Nephron progenitor cell (in vitro differentiated cells): Measurements from ENCODE around the gene SPATA25.

Experiments
- DNase-seq: peaks from one replicate; pipeline ENCODE4 v3.0.0; 2021
- H3K27ac Mint-ChIP-seq: 2 replicates; pipeline ENCODE4 v1.8.0; 2021; ENCODE audit warnings: mild to moderate bottlenecking, moderate library complexity, mixed read lengths
- H3K27me3 Mint-ChIP-seq: 2 replicates; pipeline ENCODE4 v1.8.0; 2021; ENCODE audit warnings: mild to moderate bottlenecking, low read depth, mixed read lengths; ENCODE audit not compliant: poor library complexity
- H3K36me3 Mint-ChIP-seq: 2 replicates; pipeline ENCODE4 v1.8.0; 2021; ENCODE audit warnings: low read depth, mixed read lengths
- H3K4me1 Mint-ChIP-seq: 2 replicates; pipeline ENCODE4 v1.8.0; 2021; ENCODE audit warnings: mixed read lengths
- H3K4me3 Mint-ChIP-seq: 2 replicates; pipeline ENCODE4 v1.8.0; 2021; ENCODE audit warnings: mild to moderate bottlenecking, moderate library complexity, mixed read lengths
- H3K9me3 Mint-ChIP-seq: 2 replicates; pipeline ENCODE4 v1.8.0; 2021; ENCODE audit warnings: mild to moderate bottlenecking, moderate library complexity, mixed read lengths
- TF ChIP-seq, protein P1 (sequence below): fragments of 200-600 bp; sonication (generic); IDR thresholded peaks from 2 replicates; pipeline ENCODE4 v1.5.0; 2021; ENCODE audit warnings: antibody characterized with exemption

The SPATA25 gene

DNA sequence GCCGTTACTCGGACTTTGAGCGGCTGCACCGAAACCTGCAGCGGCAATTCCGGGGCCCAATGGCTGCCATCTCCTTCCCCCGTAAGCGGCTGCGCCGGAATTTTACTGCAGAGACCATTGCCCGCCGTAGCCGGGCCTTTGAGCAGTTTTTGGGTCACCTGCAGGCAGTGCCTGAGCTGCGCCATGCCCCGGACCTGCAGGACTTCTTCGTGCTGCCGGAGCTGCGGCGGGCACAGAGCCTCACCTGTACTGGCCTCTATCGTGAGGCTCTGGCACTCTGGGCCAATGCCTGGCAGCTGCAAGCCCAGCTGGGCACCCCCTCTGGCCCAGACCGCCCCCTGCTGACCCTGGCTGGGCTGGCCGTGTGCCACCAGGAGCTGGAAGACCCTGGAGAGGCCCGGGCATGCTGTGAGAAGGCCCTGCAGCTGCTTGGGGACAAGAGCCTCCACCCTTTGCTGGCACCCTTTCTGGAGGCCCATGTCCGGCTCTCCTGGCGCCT, 46.7 kb downstream of the SPATA25 start:
- Mint-ChIP-seq H3K27me3 (no peaks in the 10 kb centered on the region), H3K4me3 (no peak overlapping the region), H3K36me3 (peaks cover 31% of the 10 kb centered on the region)

DNA sequence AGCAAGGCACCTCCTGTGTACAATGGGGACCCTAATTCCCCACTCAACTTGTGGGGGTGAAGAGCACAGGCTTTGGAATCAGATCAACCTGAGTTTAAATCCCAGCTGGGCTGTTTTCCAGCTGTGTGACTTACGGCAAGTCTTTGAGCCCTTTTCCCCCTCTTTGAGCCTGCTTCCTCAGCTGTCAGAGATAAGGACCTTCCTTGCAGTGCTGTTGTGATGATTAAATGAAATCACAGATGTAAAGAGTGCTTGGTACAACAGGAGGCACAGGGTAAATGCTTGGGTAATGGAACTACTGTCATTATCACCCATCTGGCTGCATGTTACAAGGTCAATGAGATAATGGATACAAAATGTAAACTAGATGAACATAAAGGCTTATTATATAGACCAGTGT, 50.6 kb downstream of the SPATA25 start:
- H3K9me3 Mint-ChIP-seq = no peaks in the 10 kb centered on the region
- H3K27me3 Mint-ChIP-seq = no peaks in the 10 kb centered on the region
- peaks cover 33% of the 10 kb centered on the region for H3K4me1 Mint-ChIP-seq
- H3K4me3 Mint-ChIP-seq = no peak overlapping the region
- H3K36me3 Mint-ChIP-seq = peaks cover 9% of the 10 kb centered on the region
- TF ChIP-seq, protein P1, sequence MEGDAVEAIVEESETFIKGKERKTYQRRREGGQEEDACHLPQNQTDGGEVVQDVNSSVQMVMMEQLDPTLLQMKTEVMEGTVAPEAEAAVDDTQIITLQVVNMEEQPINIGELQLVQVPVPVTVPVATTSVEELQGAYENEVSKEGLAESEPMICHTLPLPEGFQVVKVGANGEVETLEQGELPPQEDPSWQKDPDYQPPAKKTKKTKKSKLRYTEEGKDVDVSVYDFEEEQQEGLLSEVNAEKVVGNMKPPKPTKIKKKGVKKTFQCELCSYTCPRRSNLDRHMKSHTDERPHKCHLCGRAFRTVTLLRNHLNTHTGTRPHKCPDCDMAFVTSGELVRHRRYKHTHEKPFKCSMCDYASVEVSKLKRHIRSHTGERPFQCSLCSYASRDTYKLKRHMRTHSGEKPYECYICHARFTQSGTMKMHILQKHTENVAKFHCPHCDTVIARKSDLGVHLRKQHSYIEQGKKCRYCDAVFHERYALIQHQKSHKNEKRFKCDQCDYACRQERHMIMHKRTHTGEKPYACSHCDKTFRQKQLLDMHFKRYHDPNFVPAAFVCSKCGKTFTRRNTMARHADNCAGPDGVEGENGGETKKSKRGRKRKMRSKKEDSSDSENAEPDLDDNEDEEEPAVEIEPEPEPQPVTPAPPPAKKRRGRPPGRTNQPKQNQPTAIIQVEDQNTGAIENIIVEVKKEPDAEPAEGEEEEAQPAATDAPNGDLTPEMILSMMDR = no peak
- DNase-seq = no peak
- no peak overlapping the region for H3K27ac Mint-ChIP-seq

More for the DNA sequence above, 46.7 kb downstream of the SPATA25 start:
- H3K27ac Mint-ChIP-seq = no peak overlapping the region
- H3K4me1 Mint-ChIP-seq = peaks cover 23% of the 10 kb centered on the region
- no peak for DNase-seq
- H3K9me3 Mint-ChIP-seq = no peaks in the 10 kb centered on the region
- TF ChIP-seq, protein P1 = no peak
